Activated naive CD4-positive, alpha-beta T cell treated with anti-CD3 and anti-CD28 coated beads for 36 hours (primary cell): ENCODE data around the gene PREB. TPM values are rescaled to one million over a fixed set of nuclear protein-coding genes. Genes with fewer than 3 reads are reported as not detected.
A peak's percentile ranks its signal among the peaks of the same experiment; 100 is the strongest.

Source experiments
- CTCF ChIA-PET: fragments of 350-600 bp; sonication (Branson Sonifier 250); formaldehyde crosslinking; loops from one replicate; lab custom pipeline; 2021; ENCODE audit warnings: antibody characterized with exemption; lab: Charles Lee
- DNase-seq: peaks from one replicate; pipeline ENCODE4 v3.0.0-alpha.2; 2020
- H3K27ac Mint-ChIP-seq: one replicate; pipeline ENCODE4 v1.8.0; 2021; ENCODE audit warnings: mild to moderate bottlenecking, mixed read lengths
- H3K27me3 Mint-ChIP-seq: one replicate; pipeline ENCODE4 v1.8.0; 2021; ENCODE audit warnings: low read depth, mixed read lengths
- H3K36me3 Mint-ChIP-seq: one replicate; pipeline ENCODE4 v1.8.0; 2021; ENCODE audit warnings: low read depth, mixed read lengths
- H3K4me1 Mint-ChIP-seq: one replicate; pipeline ENCODE4 v1.8.0; 2021; ENCODE audit warnings: low read depth, mixed read lengths
- H3K4me3 Mint-ChIP-seq: one replicate; pipeline ENCODE4 v1.8.0; 2021; ENCODE audit warnings: mild to moderate bottlenecking, moderate library complexity, mixed read lengths
- H3K9me3 Mint-ChIP-seq: one replicate; pipeline ENCODE4 v1.8.0; 2021; ENCODE audit warnings: mixed read lengths
- intact Hi-C: fragments of 100-400 bp; cut with micrococcal nuclease; formaldehyde crosslinking; loops from one replicate; pipeline ENCODE4 v1.15.1; 2023
- total RNA-seq, 2 experiments: library from RNA; stranded (reverse); gene quantifications; one replicate each; pipeline ENCODE4 v1.2.3, GENCODE V29; 2021

Gene PREB
- total RNA-seq, 2 experiments from 2014 or later, result 45.2 to 49.5 TPM

DNA sequence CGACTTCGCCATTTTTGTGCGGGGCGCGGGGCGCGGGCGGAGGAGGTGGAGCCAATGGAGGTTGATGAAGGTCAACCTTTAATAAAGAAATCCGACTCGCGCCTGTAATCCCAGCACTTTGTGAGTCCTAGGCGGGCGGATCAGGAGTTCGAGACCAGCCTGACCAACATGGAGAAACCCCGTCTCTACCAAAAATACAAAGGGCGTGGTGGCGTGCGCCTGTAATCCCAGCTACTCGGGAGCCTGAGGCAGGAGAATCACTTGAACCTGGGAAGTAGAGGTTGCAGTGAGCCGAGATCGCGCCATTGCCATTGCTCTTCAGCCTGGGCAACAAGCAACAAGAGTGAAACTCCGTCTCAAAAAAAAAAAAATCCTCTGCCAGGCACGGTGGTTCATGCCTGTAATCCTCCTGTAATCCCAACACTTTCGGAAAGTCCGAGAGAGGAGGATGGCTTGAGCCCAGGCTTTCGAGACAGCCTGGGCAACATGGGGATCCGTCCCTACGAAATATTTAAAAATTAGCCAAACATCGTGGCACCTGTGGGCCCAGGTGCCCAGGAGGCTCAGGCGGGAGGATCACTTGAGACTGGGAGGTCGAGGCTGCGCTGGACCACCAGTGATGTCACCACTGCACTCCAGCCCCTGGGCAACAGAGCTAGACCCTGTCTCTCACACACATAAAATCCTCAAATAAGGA is 493 bp upstream of the PREB start:
- Mint-ChIP-seq H3K36me3 (peaks cover 14% of the 10 kb centered on the region), H3K4me1 (peaks cover 20% of the 10 kb centered on the region), H3K27ac (peak overlapping the region; percentile 93), H3K4me3 (peak overlapping the region; percentile 95), H3K27me3 (no peaks in the 10 kb centered on the region), H3K9me3 (no peaks in the 10 kb centered on the region)
- intact Hi-C loops, result loop anchor here (1.0 to 5.0 kb wide), 5 partner anchors 12 to 82 kb away; partner anchors contain the start of genes ABHD1, ATRAID, CAD and KHK
- no peak for DNase-seq
- CTCF ChIA-PET, result interaction anchor here (1.2 to 3.0 kb wide), 5 partner anchors 11 to 67 kb away, joined by 4 to 17 read pairs (median 5); partner anchors contain the start of gene ABHD1

DNA sequence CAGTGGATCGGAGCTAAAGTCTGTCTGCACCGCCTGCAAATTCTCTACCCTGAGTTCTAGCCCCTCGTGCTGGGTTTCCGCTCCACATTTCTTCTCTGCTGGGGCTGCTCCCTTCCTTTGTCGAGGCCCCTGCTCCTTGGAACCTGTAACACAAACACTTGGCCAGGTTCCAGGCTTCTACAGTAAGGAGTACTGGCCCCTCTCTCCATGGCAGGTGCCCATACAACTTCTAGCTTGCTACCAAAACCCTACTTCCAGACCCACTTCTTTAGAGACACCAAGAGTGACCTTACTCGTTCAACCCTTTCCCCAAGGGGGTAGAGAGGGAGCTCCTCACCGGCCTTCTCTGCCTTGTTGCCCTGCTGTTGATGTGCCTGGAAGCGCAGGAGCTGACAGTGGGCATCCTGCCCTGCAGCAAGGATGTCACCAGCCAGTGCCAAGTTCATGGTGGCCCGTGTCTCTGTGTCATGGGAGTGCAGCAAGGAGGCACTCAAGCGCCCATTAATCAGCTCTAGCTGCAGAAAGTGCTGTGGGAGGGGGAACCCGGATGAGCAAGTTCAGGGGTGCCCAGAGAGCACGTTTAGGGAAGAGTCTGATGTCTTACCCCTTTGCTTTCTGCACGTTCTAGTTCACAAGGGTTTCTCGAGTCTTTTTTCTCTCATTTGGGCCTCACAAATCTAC is 1.1 kb downstream of the PREB start:
- Mint-ChIP-seq H3K27ac (peak overlapping the region; percentile 64), H3K4me3 (peak overlapping the region; percentile 95), H3K27me3 (no peaks in the 10 kb centered on the region), H3K4me1 (peaks cover 20% of the 10 kb centered on the region), H3K9me3 (no peaks in the 10 kb centered on the region), H3K36me3 (peaks cover 14% of the 10 kb centered on the region)
- peak; percentile 50 for DNase-seq
- CTCF ChIA-PET, result interaction anchor here (0.8 to 3.0 kb wide), 13 partner anchors 9 to 409 kb away, joined by 3 to 17 read pairs (median 4); partner anchors contain the start of genes ABHD1 and KHK
- intact Hi-C loops, result loop anchor here (2.0 to 5.0 kb wide), 2 partner anchors 46 to 83 kb away; partner anchors contain the start of genes AGBL5 and KHK

- intact Hi-C loops, result loop anchor here (5.0 kb wide), 1 partner anchor 44 kb away; the partner anchor contains the start of gene KHK
- Mint-ChIP-seq H3K27me3 (no peaks in the 10 kb centered on the region), H3K4me3 (no peak overlapping the region), H3K36me3 (peaks cover 14% of the 10 kb centered on the region), H3K4me1 (peaks cover 20% of the 10 kb centered on the region), H3K27ac (no peak overlapping the region), H3K9me3 (no peaks in the 10 kb centered on the region)
- CTCF ChIA-PET, result interaction anchor here (1.7 kb wide), 1 partner anchor 172 kb away, joined by 5 read pairs; no protein-coding TSS in a partner anchor
- DNase-seq, result no peak
Measured at GRCh38 chr2:27131429-27131828, 3.0 kb downstream of the PREB start.

DNA sequence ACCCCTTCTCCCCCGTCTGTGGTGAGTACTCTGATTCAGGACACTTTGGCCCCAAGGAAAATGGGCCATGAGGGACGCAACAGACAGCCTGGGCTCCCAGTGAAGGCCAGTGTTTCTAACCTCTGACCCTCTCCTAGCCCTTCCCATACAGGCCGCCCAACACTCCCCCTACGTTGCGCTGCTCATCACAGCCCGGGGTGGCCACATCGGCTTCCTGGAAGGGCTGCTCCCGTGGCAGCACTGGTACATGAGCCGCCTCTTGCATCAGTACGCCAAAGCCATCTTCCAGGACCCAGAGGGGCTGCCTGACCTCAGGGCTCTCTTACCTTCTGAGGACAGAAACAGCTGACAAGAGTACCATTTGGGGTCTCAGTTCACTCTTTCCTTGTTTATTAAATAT is 4.0 kb downstream of the PREB start:
- CTCF ChIA-PET, result interaction anchor here (1.7 kb wide), 1 partner anchor 173 kb away, joined by 5 read pairs; no protein-coding TSS in a partner anchor
- Mint-ChIP-seq H3K27me3 (no peaks in the 10 kb centered on the region), H3K36me3 (peaks cover 14% of the 10 kb centered on the region), H3K9me3 (no peaks in the 10 kb centered on the region), H3K4me3 (no peak overlapping the region), H3K4me1 (peaks cover 20% of the 10 kb centered on the region), H3K27ac (no peak overlapping the region)
- intact Hi-C loops, result loop anchor here (5.0 kb wide), 1 partner anchor 43 kb away; the partner anchor contains the start of gene KHK
- DNase-seq, result no peak

DNA sequence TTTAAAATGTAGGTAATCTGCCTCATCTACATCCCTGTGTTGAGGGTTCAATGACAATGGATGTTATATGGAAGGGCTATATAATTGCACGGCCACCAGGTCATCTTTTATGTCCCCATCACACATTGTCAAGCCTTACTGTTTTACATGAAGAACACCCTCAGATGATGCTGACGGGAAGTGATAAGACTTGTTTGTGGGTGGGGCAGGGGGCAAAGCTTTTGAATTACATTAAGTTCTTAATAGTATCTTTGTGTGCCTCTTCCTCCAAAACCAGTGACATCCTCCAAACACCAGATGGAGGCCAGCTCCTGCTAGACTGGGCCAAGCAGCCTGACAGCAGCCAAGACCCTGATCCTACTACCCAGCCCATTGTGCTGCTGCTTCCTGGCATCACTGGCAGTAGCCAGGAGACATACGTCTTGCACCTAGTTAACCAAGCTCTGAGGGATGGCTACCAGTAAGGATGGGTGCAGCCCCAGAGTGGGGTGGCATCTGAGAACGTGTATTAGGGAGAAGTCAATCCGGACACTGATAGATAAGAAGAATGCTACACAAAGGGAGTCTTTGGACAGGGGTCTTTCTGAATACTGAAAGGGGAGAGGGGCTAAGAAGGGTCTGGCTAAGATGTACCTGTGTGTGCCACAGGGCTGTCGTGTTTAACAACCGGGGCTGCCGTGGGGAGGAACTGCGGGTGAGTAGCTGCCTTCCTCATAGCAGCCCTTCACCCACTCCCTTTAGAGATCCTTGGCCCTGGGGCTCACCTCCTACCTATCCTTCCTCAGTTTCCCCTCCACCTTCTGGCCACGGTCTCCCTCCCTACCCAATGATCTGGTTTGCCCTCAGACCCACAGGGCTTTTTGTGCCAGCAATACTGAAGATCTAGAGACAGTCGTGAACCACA is 5.5 kb downstream of the PREB start:
- no peak for DNase-seq
- Mint-ChIP-seq H3K4me3 (no peak overlapping the region), H3K4me1 (peaks cover 16% of the 10 kb centered on the region), H3K36me3 (peaks cover 13% of the 10 kb centered on the region), H3K9me3 (no peaks in the 10 kb centered on the region), H3K27me3 (no peaks in the 10 kb centered on the region), H3K27ac (no peak overlapping the region)
- CTCF ChIA-PET, result interaction anchor here (0.5 kb wide), 1 partner anchor 117 kb away, joined by 4 read pairs; no protein-coding TSS in a partner anchor
- intact Hi-C loops, result no loop called here

DNA sequence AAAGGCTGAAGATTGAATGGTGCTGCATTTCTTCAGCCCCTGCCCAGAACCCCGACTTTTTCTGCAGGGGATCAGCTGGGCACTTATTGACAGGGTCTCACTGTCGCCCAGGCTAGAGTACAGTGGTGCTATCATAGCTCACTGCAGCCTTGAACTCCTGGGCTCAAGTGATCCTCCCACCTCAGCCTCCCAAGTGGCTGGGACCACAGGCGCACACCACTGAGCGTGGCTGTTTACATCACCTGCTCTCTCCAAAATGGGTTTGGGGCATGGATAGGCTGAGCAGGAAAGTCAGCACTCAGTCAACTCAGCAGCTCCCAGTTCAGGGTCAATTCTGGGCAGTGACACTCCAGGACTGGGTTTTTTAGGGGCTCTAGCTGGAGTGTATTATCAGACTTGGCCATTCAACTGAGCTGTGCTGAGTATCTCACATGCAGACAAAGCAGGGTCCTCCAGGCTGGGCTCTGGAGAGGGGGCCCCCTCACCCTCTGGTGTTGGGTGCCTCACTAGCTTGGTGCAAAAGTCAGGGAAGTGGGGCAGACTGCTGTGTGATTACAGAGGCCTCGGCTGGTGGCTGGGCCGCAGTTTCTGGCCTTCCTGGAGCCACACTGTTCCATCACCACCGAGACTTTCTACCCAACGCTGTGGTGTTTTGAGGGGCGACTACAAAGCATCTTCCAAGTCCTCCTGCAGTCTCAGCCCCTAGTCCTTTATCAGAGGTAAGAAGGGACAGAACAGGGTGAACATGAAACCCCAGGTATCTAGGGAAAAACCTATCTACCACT is 6.4 kb downstream of the PREB start:
- no peak for DNase-seq
- H3K4me1 Mint-ChIP-seq, result peaks cover 13% of the 10 kb centered on the region
- no peaks in the 10 kb centered on the region for H3K9me3 Mint-ChIP-seq
- no peak overlapping the region for H3K27ac Mint-ChIP-seq
- peaks cover 7% of the 10 kb centered on the region for H3K36me3 Mint-ChIP-seq
- CTCF ChIA-PET, result interaction anchor here (0.5 kb wide), 1 partner anchor 118 kb away, joined by 4 read pairs; no protein-coding TSS in a partner anchor
- no peak overlapping the region for H3K4me3 Mint-ChIP-seq
- intact Hi-C loops, result no loop called here
- no peaks in the 10 kb centered on the region for H3K27me3 Mint-ChIP-seq

- Mint-ChIP-seq H3K27ac (no peak overlapping the region), H3K36me3 (peaks cover 4% of the 10 kb centered on the region), H3K27me3 (no peaks in the 10 kb centered on the region), H3K4me1 (peaks cover 7% of the 10 kb centered on the region), H3K4me3 (no peak overlapping the region), H3K9me3 (no peaks in the 10 kb centered on the region)
- intact Hi-C loops, result no loop called here
- no peak for DNase-seq
- CTCF ChIA-PET, result no interaction called here
Measured at GRCh38 chr2:27126252-27126710, 8.2 kb downstream of the PREB start.

GRCh38 chr2:27125104-27125503 is 9.3 kb downstream of the PREB start:
- Mint-ChIP-seq H3K4me1 (peaks cover 7% of the 10 kb centered on the region), H3K4me3 (no peak overlapping the region), H3K36me3 (peaks cover under 1% of the 10 kb centered on the region), H3K27me3 (peaks cover 6% of the 10 kb centered on the region), H3K9me3 (no peaks in the 10 kb centered on the region), H3K27ac (no peak overlapping the region)
- no peak for DNase-seq
- CTCF ChIA-PET, result interaction anchor here (2.7 kb wide), 1 partner anchor 9 kb away, joined by 17 read pairs; the partner anchor contains the start of gene PREB
- intact Hi-C loops, result no loop called here

GRCh38 chr2:27123302-27124150 is 10.9 kb downstream of the PREB start, which contains the start of gene ABHD1:
ABHD1 (plus strand) TSS chr2:27123815; CDS start chr2:27123949, 134 bp downstream.
- H3K27ac Mint-ChIP-seq, result no peak within 1 kb of the TSS
- CTCF ChIA-PET, result interaction anchor here (0.6 to 2.7 kb wide), 5 partner anchors 9 to 156 kb away, joined by 3 to 17 read pairs (median 4); partner anchors contain the start of gene PREB
- H3K36me3 Mint-ChIP-seq, result peaks cover 3% of the 10 kb centered on the region
- intact Hi-C loops, result loop anchor here (1.0 kb wide), 1 partner anchor 11 kb away; the partner anchor contains the start of gene PREB
- peak; percentile 51 for DNase-seq
- H3K27me3 Mint-ChIP-seq, result peaks cover 16% of the 10 kb centered on the region
- H3K4me1 Mint-ChIP-seq, result peaks cover 12% of the 10 kb centered on the region
- no peaks in the 10 kb centered on the region for H3K9me3 Mint-ChIP-seq
- H3K4me3 Mint-ChIP-seq, result peak within 1 kb of the TSS; percentile 79

DNA sequence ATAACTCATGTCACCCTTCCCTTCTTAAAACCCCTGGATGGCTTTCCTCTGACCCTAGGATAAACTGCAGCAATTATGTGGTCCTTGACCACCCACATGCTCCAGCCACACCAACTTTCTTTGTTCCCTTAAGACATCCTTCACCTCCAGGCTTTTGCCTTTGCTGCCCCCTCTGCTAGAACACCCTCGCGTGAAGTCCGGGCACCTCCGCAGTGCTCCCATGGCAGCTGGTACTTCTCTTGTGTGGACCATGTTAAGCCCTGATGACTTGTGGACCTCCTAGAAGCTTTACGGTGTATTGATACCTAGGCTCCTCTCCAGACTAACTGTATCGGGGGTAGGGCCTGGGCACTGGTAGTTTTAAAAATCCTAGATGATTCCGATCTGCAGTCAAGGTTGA is 11.6 kb downstream of the PREB start:
- H3K27me3 Mint-ChIP-seq, result peaks cover 21% of the 10 kb centered on the region

More for the DNA sequence above, 11.6 kb downstream of the PREB start:
- Mint-ChIP-seq H3K36me3 (peaks cover 3% of the 10 kb centered on the region), H3K9me3 (no peaks in the 10 kb centered on the region), H3K27ac (no peak overlapping the region), H3K4me1 (peaks cover 16% of the 10 kb centered on the region), H3K4me3 (peak overlapping the region; percentile 79)
- DNase-seq, result no peak
- intact Hi-C loops, result loop anchor here (1.0 kb wide), 1 partner anchor 12 kb away; the partner anchor contains the start of gene PREB
- CTCF ChIA-PET, result interaction anchor here (0.6 to 2.7 kb wide), 4 partner anchors 11 to 157 kb away, joined by 4 to 17 read pairs (median 5); partner anchors contain the start of gene PREB
